HepG2 (cell line): Measurements from ENCODE around the gene ICAM2. TPM values are rescaled to one million over a fixed set of nuclear protein-coding genes. Genes with fewer than 3 reads are reported as not detected.

Experiments used
- DBP ChIP-seq: sonication (generic); formaldehyde crosslinking; IDR thresholded peaks from 2 replicates; pipeline ENCODE4 v1.4.0; 2020; ENCODE audit warnings: missing genetic modification reagents; ENCODE audit errors: not compliant biosample characterization
- FOXA3 ChIP-seq: IDR thresholded peaks from 2 replicates; pipeline ENCODE4 v1.6.1; 2016; ENCODE audit warnings: missing genetic modification reagents, missing compliant biosample characterization
- HNF4G ChIP-seq, 2 experiments: sonication (generic) in 1 of 2; formaldehyde crosslinking in 1 of 2; IDR thresholded peaks; 2 replicates each; pipeline versions ENCODE4 v1.4.0 to v1.6.1; 2011 to 2020; ENCODE audit warnings: borderline replicate concordance in 2 of 2, low read depth in 2 of 2, mild to moderate bottlenecking in 2 of 2, low read length in 1 of 2, missing genetic modification reagents in 1 of 2, moderate library complexity in 1 of 2
- MBNL3 ChIP-seq: fragments of 250-450 bp; sonication (Bioruptor Pico); conservative IDR thresholded peaks from 2 replicates; pipeline ENCODE4 v1.8.0; 2022; ENCODE audit warnings: mild to moderate bottlenecking, inconsistent platforms
- RFXAP ChIP-seq: sonication (generic); formaldehyde crosslinking; IDR thresholded peaks from 2 replicates; pipeline ENCODE4 v1.4.0; 2020; ENCODE audit warnings: missing genetic modification reagents, borderline replicate concordance
- SMC3 ChIP-seq: IDR thresholded peaks from 2 replicates; pipeline ENCODE4 v1.6.1; 2011; ENCODE audit warnings: low read length, improper control_type of control experiment
- SNRNP70 ChIP-seq: fragments of 200-400 bp; formaldehyde crosslinking; IDR thresholded peaks from 2 replicates; pipeline ENCODE4 v1.6.1; 2017; ENCODE audit warnings: mild to moderate bottlenecking, low read depth, low read length, moderate library complexity
- STAT6 ChIP-seq: sonication (generic); formaldehyde crosslinking; IDR thresholded peaks from 2 replicates; pipeline ENCODE4 v1.4.0; 2020; ENCODE audit warnings: missing genetic modification reagents, mild to moderate bottlenecking, borderline replicate concordance
- THRA ChIP-seq: sonication (generic); formaldehyde crosslinking; IDR thresholded peaks from 2 replicates; pipeline ENCODE4 v1.4.0; 2020; ENCODE audit warnings: missing genetic modification reagents, borderline replicate concordance
- TSC22D2 ChIP-seq: sonication (generic); formaldehyde crosslinking; IDR thresholded peaks from 2 replicates; pipeline ENCODE4 v1.5.1; 2020; ENCODE audit warnings: missing genetic modification reagents, mild to moderate bottlenecking, borderline replicate concordance
- ZBTB38 ChIP-seq: sonication (generic); formaldehyde crosslinking; IDR thresholded peaks from 2 replicates; pipeline ENCODE4 v1.5.1; 2020; ENCODE audit warnings: mild to moderate bottlenecking, missing genetic modification reagents
- ZNF235 ChIP-seq: sonication (generic); formaldehyde crosslinking; IDR thresholded peaks from 2 replicates; pipeline ENCODE4 v1.8.1; 2023; ENCODE audit warnings: mild to moderate bottlenecking, missing genetic modification reagents, borderline replicate concordance
- ZNF563 ChIP-seq: sonication (generic); formaldehyde crosslinking; IDR thresholded peaks from 2 replicates; pipeline ENCODE4 v1.8.0; 2022; ENCODE audit warnings: mild to moderate bottlenecking, moderate library complexity, missing genetic modification reagents
- ZNF691 ChIP-seq: sonication (generic); formaldehyde crosslinking; IDR thresholded peaks from 2 replicates; pipeline ENCODE4 v1.4.0; 2020; ENCODE audit warnings: missing genetic modification reagents, low read depth, mild to moderate bottlenecking, borderline replicate concordance
- ZNF816 ChIP-seq: sonication (generic); formaldehyde crosslinking; IDR thresholded peaks from 2 replicates; pipeline ENCODE4 v1.8.0; 2022; ENCODE audit warnings: missing genetic modification reagents, mild to moderate bottlenecking, borderline replicate concordance
- polyA plus RNA-seq, 8 experiments: library from polyadenylated mRNA; depleted of rRNA in 3 of 8; stranded (reverse) in 7 of 8; unstranded in 1 of 8; fragments of >200 nt; fragmentation: Illumina TruSeq in 4 of 8; extraction: Trizol in 4 of 8; gene quantifications; 2 replicates each; pipeline versions ENCODE4 v1.2.1 to v1.2.3, GENCODE V29; 2011 to 2016; ENCODE audit warnings: low read depth in 4 of 8, missing spikeins in 1 of 8, mixed read lengths in 1 of 8; ENCODE audit not compliant: insufficient read depth in 1 of 8
- total RNA-seq, 5 experiments: library from RNA; depleted of rRNA; stranded (reverse); fragments of >200 nt; fragmentation: Illumina TruSeq; extraction: Trizol; gene quantifications; 2 replicates each; pipeline ENCODE4 v1.2.3, GENCODE V29; 2016; ENCODE audit warnings: low read depth in 1 of 5
- TF ChIP-seq, protein P1 (sequence below): sonication (generic); formaldehyde crosslinking; IDR thresholded peaks from 2 replicates; pipeline ENCODE4 v1.8.0; 2022; ENCODE audit warnings: mild to moderate bottlenecking, missing genetic modification reagents
- TF ChIP-seq, protein P2 (sequence below): sonication (generic); formaldehyde crosslinking; IDR thresholded peaks from 2 replicates; pipeline ENCODE4; 2020; ENCODE audit warnings: missing genetic modification reagents, mild to moderate bottlenecking, borderline replicate concordance

The ICAM2 gene
- total and polyA plus RNA-seq, 2 of the 13 experiments (the other 11 are each of a cell fraction or from before 2014, with no cell fraction given) = 10.9 to 20.8 TPM

DNA sequence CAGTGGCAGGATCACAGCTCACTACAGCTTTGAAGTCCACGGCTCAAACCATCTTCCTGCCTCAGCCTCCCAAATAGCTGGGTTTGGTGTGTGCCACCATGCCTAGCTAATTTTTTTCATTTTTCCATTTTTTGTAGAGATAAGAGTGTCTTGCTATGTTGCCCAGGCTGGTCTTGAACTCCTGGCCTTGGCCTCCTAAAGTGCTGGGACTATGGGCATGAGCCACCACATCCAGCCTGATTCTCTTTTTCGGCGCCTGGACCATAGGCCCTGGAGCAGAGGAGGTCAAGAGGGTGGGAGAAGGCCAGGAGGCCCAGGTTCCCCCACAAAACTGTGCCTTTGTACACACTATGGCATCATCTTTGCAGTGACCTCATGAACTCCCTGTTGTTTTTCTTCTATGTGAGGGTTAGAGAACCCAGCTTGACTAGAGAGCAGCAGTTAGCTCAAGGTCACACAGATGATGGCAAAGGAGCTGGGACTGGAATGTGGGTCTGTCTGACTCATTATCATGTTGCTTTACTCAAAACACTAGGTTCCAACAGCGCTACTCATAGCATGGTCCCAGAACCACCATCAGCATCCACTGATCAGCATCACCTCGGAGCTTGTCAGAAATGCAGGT lies 64.0 kb downstream of the ICAM2 start (continued):
- TF ChIP-seq ZNF691 (no peak), ZNF816 (CRISPR knock-in tag) (no peak), THRA (peak; percentile 56; the same call in 1 of the 2 replicates), STAT6 (no peak), ZNF563 (CRISPR knock-in tag) (no peak), ZNF235 (CRISPR knock-in tag) (no peak), TSC22D2 (CRISPR knock-in tag) (no peak), SNRNP70 (no peak), MBNL3 (no peak), ZBTB38 (CRISPR knock-in tag) (no peak), FOXA3 (CRISPR knock-in tag) (peak; percentile 78), DBP (no peak), SMC3 (no peak), HNF4G (IDR thresholded peaks at IDR 0.05; ENCODE audit: borderline replicate concordance, low read depth, low read length) (no peak), HNF4G (CRISPR knock-in tag; IDR thresholded peaks at IDR 0.05; ENCODE audit: borderline replicate concordance, low read depth) (no peak), RFXAP (CRISPR knock-in tag) (no peak)
- TF ChIP-seq, protein P1, sequence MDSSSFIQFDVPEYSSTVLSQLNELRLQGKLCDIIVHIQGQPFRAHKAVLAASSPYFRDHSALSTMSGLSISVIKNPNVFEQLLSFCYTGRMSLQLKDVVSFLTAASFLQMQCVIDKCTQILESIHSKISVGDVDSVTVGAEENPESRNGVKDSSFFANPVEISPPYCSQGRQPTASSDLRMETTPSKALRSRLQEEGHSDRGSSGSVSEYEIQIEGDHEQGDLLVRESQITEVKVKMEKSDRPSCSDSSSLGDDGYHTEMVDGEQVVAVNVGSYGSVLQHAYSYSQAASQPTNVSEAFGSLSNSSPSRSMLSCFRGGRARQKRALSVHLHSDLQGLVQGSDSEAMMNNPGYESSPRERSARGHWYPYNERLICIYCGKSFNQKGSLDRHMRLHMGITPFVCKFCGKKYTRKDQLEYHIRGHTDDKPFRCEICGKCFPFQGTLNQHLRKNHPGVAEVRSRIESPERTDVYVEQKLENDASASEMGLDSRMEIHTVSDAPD (CRISPR knock-in tag) = no peak
- TF ChIP-seq, protein P2, sequence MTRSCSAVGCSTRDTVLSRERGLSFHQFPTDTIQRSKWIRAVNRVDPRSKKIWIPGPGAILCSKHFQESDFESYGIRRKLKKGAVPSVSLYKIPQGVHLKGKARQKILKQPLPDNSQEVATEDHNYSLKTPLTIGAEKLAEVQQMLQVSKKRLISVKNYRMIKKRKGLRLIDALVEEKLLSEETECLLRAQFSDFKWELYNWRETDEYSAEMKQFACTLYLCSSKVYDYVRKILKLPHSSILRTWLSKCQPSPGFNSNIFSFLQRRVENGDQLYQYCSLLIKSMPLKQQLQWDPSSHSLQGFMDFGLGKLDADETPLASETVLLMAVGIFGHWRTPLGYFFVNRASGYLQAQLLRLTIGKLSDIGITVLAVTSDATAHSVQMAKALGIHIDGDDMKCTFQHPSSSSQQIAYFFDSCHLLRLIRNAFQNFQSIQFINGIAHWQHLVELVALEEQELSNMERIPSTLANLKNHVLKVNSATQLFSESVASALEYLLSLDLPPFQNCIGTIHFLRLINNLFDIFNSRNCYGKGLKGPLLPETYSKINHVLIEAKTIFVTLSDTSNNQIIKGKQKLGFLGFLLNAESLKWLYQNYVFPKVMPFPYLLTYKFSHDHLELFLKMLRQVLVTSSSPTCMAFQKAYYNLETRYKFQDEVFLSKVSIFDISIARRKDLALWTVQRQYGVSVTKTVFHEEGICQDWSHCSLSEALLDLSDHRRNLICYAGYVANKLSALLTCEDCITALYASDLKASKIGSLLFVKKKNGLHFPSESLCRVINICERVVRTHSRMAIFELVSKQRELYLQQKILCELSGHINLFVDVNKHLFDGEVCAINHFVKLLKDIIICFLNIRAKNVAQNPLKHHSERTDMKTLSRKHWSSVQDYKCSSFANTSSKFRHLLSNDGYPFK (CRISPR knock-in tag) = 0 out of 2 replicates have a peak, but pooled peaks have one; percentile 24
